ENCODE measurements around the gene PROX2.

Gene PROX2

GRCh38 chr14:74841230-74842207 is 34.4 kb downstream of the PROX2 start:
- no peak for TF ChIP-seq ZFX (IDR thresholded peaks at IDR 0.05)
- TF ChIP-seq, protein P1, sequence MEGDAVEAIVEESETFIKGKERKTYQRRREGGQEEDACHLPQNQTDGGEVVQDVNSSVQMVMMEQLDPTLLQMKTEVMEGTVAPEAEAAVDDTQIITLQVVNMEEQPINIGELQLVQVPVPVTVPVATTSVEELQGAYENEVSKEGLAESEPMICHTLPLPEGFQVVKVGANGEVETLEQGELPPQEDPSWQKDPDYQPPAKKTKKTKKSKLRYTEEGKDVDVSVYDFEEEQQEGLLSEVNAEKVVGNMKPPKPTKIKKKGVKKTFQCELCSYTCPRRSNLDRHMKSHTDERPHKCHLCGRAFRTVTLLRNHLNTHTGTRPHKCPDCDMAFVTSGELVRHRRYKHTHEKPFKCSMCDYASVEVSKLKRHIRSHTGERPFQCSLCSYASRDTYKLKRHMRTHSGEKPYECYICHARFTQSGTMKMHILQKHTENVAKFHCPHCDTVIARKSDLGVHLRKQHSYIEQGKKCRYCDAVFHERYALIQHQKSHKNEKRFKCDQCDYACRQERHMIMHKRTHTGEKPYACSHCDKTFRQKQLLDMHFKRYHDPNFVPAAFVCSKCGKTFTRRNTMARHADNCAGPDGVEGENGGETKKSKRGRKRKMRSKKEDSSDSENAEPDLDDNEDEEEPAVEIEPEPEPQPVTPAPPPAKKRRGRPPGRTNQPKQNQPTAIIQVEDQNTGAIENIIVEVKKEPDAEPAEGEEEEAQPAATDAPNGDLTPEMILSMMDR (conservative IDR thresholded peaks at IDR 0.05), result no peak
- no peak overlapping the region for H3K27ac ChIP-seq

GRCh38 chr14:74840603-74841030 is 35.3 kb downstream of the PROX2 start:
- TF ChIP-seq, protein P1 (conservative IDR thresholded peaks at IDR 0.05), result no peak
- no peak for TF ChIP-seq ZFX (IDR thresholded peaks at IDR 0.05)
- H3K27ac ChIP-seq, result no peak overlapping the region

- H3K27ac ChIP-seq, result no peak overlapping the region
- TF ChIP-seq, protein P1 (conservative IDR thresholded peaks at IDR 0.05), result no peak
- no peak for TF ChIP-seq ZFX (IDR thresholded peaks at IDR 0.05)
Measured at GRCh38 chr14:74838166-74838565, 37.8 kb downstream of the PROX2 start.

- no peak for TF ChIP-seq ZFX (IDR thresholded peaks at IDR 0.05)
- TF ChIP-seq, protein P1 (conservative IDR thresholded peaks at IDR 0.05), result no peak
- H3K27ac ChIP-seq, result no peak overlapping the region
Measured at GRCh38 chr14:74836251-74836960, 39.5 kb downstream of the PROX2 start.

GRCh38 chr14:74835645-74836250 is 40.2 kb downstream of the PROX2 start:
- TF ChIP-seq, protein P1 (conservative IDR thresholded peaks at IDR 0.05), result no peak
- no peak for TF ChIP-seq ZFX (IDR thresholded peaks at IDR 0.05)
- no peak overlapping the region for H3K27ac ChIP-seq

GRCh38 chr14:74834692-74835392 is 41.1 kb downstream of the PROX2 start:
- TF ChIP-seq, protein P1 (conservative IDR thresholded peaks at IDR 0.05), result no peak
- no peak for TF ChIP-seq ZFX (IDR thresholded peaks at IDR 0.05)
- H3K27ac ChIP-seq, result no peak overlapping the region
